ENCODE results near the gene SEC63. TPM values are rescaled to one million over a fixed set of nuclear protein-coding genes. Genes with fewer than 3 reads are reported as not detected.
A peak's percentile ranks its signal among the peaks of the same experiment; 100 is the strongest.
"Not testable (repeated sequence)": the region's sequence is repeated elsewhere in the genome, so short reads cannot be mapped to it uniquely, and the experiment has no call there.

SEC63 gene
- total RNA-seq, 1 experiment from 2014 or later, result 10.8 TPM

GRCh38 chr6:107862383-107862782, 95.6 kb downstream of the SEC63 start:
- DNase-seq (ENCODE audit: low read depth), result no peak

GRCh38 chr6:107860963-107861362, 97.0 kb downstream of the SEC63 start:
- not testable (repeated sequence) for DNase-seq (ENCODE audit: low read depth)

GRCh38 chr6:107860144-107860543, 97.9 kb downstream of the SEC63 start:
- DNase-seq (ENCODE audit: low read depth), result not testable (repeated sequence)

- DNase-seq (ENCODE audit: low read depth), result no peak
Observed at GRCh38 chr6:107853230-107853629, 104.8 kb downstream of the SEC63 start.

- DNase-seq (ENCODE audit: low read depth), result no peak
Observed at GRCh38 chr6:107849325-107849724, 108.7 kb downstream of the SEC63 start.

GRCh38 chr6:107847844-107848802, 109.9 kb downstream of the SEC63 start:
- peak; percentile 78 for DNase-seq (ENCODE audit: low read depth)

GRCh38 chr6:107846262-107846795, 111.7 kb downstream of the SEC63 start:
- no peak for DNase-seq (ENCODE audit: low read depth)

- no peak for DNase-seq (ENCODE audit: low read depth)
Observed at GRCh38 chr6:107845777-107846176, 112.2 kb downstream of the SEC63 start.

- no peak for DNase-seq (ENCODE audit: low read depth)
Observed at GRCh38 chr6:107843400-107843799, 114.6 kb downstream of the SEC63 start.

- no peak for DNase-seq (ENCODE audit: low read depth)
Observed at GRCh38 chr6:107841275-107841670, 116.7 kb downstream of the SEC63 start.

- DNase-seq (ENCODE audit: low read depth), result no peak
Observed at GRCh38 chr6:107840636-107841274, 117.3 kb downstream of the SEC63 start.

GRCh38 chr6:107833136-107833535, 124.9 kb downstream of the SEC63 start:
- no peak for DNase-seq (ENCODE audit: low read depth)

GRCh38 chr6:107832151-107833056, 125.6 kb downstream of the SEC63 start:
- DNase-seq (ENCODE audit: low read depth), result no peak

- DNase-seq (ENCODE audit: low read depth), result no peak
Observed at GRCh38 chr6:107830060-107830459, 127.9 kb downstream of the SEC63 start.

- DNase-seq (ENCODE audit: low read depth), result no peak
Observed at GRCh38 chr6:107827541-107827940, 130.5 kb downstream of the SEC63 start.

GRCh38 chr6:107823047-107823557, 134.9 kb downstream of the SEC63 start:
- no peak for DNase-seq (ENCODE audit: low read depth)

GRCh38 chr6:107822176-107823046, 135.6 kb downstream of the SEC63 start:
- DNase-seq (ENCODE audit: low read depth), result no peak

GRCh38 chr6:107821591-107821990, 136.4 kb downstream of the SEC63 start:
- DNase-seq (ENCODE audit: low read depth), result no peak

- no peak for DNase-seq (ENCODE audit: low read depth)
Observed at GRCh38 chr6:107820338-107821261, 137.4 kb downstream of the SEC63 start.

Measured in HT1080 (cell line).